ENCODE results near the gene DNAAF5. TPM values are rescaled to one million over a fixed set of nuclear protein-coding genes. Genes with fewer than 3 reads are reported as not detected.

Gene DNAAF5
- polyA plus RNA-seq, 4 donors, result 6.8 to 29.2 (median 15.5) TPM

DNA sequence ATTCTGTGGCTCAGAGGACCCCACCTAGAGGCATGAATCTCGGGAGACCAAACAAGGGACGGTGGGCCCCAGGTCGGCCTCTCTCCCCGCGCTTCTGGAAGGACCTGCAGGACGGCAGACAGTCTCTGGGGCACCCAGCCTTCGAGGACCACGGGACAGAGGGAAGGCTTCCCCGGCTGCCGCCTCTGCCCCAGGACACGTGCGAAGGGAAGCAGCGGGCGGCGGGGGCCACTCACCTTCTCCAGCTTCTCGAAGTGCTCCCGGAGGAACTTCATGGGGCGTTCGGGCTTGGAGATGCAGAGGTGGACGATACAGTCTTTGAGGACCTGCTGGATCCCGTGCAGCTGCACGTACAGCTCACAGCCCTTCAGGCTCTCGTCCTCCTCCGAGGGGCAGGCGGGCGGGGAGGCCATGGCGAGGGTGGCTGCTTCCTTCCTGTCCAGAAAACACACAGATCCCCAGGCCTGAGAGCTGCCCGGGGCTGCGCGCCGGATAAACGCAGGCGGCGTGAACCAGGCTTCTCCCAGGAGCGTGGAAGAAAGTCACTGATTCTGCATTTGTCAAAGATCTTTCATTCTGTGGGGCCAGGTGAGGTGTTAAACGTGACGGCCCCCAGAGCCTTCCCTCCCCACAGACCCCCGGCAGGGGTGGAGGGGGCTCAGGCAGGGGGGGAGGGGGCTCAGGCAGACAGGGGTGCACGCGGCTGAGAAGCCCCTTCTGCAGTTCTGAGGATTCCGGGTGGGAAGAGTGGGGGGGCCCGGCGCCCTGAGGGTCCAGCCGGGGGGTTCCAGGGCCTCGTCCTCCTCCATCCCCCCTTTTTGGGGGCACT lies 15.2 kb upstream of the DNAAF5 start:
- Histone ChIP-seq H3K9me3 (ENCODE audit: control insufficient read depth in 2 of 2, insufficient read depth in 1 of 2, low read depth in 1 of 2, low read length in 1 of 2) (no peaks in the 10 kb centered on the region), H3K4me3 (ENCODE audit: low read depth in 1 of 3, low read length in 3 of 3) (peak overlapping the region in 1 of 3 donors; percentile 44), H3K36me3 (ENCODE audit: control insufficient read depth in 3 of 3, insufficient read depth in 2 of 3, low read depth in 1 of 3, low read length in 3 of 3) (peaks cover 0 to 47% (median 0%) of the 10 kb centered on the region in 3 donors), H3K27ac (ENCODE audit: low read depth in 1 of 3, low read length in 2 of 3) (peak overlapping the region in 1 of 3 donors; percentile 26), H3K27me3 (ENCODE audit: control insufficient read depth in 3 of 3, insufficient read depth in 3 of 3, low read length in 3 of 3) (no peaks in the 10 kb centered on the region), H3K4me1 (ENCODE audit: control insufficient read depth in 3 of 3, insufficient read depth in 2 of 3, low read depth in 1 of 3, low read length in 2 of 3) (no peaks in the 10 kb centered on the region)
- FAIRE-seq (no peak), DNase-seq (no peak)
- 63 to 95% (median 91%) methylated on average over 41 to 45 of the region's 45 CpGs for WGBS, 3 donors

DNA sequence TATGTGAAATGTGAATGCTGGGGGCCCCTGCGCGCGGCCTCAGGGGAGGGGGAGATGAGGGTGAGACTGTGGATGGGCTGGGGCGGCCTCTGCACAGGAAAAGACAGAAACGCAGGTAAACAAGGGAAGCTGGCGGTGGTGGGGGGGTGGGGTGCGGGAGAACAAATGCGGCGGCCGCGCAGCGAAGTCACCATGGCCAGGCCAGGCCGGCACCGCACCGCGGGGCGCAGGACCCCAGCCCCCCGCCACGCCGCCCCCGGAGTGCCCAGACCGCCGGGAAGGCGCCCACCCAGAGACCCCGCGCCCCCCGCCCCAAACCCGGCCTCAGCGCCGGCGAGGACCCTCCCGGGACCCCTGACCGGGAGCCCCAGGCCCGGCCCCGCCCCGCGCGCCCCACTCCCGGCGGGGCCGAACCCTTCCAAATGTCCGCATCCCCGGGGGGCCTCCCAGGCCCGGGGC lies 14.5 kb upstream of the DNAAF5 start:
- no peaks in the 10 kb centered on the region for H3K9me3 ChIP-seq (ENCODE audit: control insufficient read depth in 2 of 2, insufficient read depth in 1 of 2, low read depth in 1 of 2, low read length in 1 of 2)
- peaks cover 0 to 51% (median 0%) of the 10 kb centered on the region in 3 donors for H3K36me3 ChIP-seq (ENCODE audit: control insufficient read depth in 3 of 3, insufficient read depth in 2 of 3, low read depth in 1 of 3, low read length in 3 of 3)
- H3K27me3 ChIP-seq (ENCODE audit: control insufficient read depth in 3 of 3, insufficient read depth in 3 of 3, low read length in 3 of 3), result no peaks in the 10 kb centered on the region
- WGBS, 3 donors, result 11 to 66% (median 65%) methylated on average over 12 to 44 of the region's 44 CpGs
- no peak for FAIRE-seq
- peak overlapping the region; percentile 37 to 44 (median 42) for H3K4me3 ChIP-seq (ENCODE audit: low read depth in 1 of 3, low read length in 3 of 3)
- no peak for DNase-seq
- H3K4me1 ChIP-seq (ENCODE audit: control insufficient read depth in 3 of 3, insufficient read depth in 2 of 3, low read depth in 1 of 3, low read length in 2 of 3), result no peaks in the 10 kb centered on the region
- no peak overlapping the region for H3K27ac ChIP-seq (ENCODE audit: low read depth in 1 of 3, low read length in 2 of 3)

DNA sequence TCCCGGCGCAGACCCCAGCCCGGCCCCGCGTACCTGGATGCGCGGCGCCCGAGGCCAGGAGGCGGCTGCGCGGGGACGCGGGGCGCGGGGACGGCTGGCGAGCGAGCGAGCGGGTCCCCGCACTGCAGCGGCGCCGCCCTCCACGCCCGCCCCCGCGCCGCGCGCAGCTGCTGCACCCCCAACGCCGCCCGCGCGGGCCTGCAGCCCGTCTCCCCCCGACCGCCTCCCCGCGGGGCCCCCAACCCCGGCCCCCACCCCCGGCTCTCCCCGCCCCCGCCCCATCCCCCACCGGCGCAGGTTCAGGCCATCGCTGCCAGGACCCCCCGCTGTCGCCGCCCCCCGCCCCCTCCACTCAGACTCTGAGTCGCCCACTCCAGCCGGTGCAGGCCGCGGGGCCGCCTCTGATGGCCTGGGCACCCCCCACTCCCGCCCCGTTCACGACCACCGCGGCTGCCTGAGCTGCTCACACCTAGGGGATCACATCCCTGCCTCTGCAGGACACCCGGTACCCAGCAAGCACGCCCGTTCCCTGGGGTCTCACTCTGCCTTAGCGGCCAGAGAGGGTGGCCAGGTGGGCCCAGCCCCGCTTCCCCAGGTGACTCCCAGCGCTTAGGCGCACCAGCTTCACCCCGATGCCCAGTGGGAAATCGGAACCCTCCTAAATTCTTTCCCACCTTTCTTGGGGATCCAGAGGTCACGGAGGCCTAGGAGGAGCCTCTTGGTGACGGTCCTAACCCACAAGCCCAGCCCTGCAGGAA lies 13.9 kb upstream of the DNAAF5 start:
- Histone ChIP-seq H3K27ac (ENCODE audit: low read depth in 1 of 3, low read length in 2 of 3) (no peak overlapping the region), H3K36me3 (ENCODE audit: control insufficient read depth in 3 of 3, insufficient read depth in 2 of 3, low read depth in 1 of 3, low read length in 3 of 3) (peaks cover 0 to 47% (median 0%) of the 10 kb centered on the region in 3 donors), H3K4me1 (ENCODE audit: control insufficient read depth in 3 of 3, insufficient read depth in 2 of 3, low read depth in 1 of 3, low read length in 2 of 3) (no peaks in the 10 kb centered on the region), H3K27me3 (ENCODE audit: control insufficient read depth in 3 of 3, insufficient read depth in 3 of 3, low read length in 3 of 3) (no peaks in the 10 kb centered on the region), H3K9me3 (ENCODE audit: control insufficient read depth in 2 of 2, insufficient read depth in 1 of 2, low read depth in 1 of 2, low read length in 1 of 2) (no peaks in the 10 kb centered on the region), H3K4me3 (ENCODE audit: low read depth in 1 of 3, low read length in 3 of 3) (peak overlapping the region; percentile 24 to 42 (median 37))
- DNase-seq (no peak), FAIRE-seq (no peak)
- 13 to 39% (median 31%) methylated on average over 27 to 71 of the region's 74 CpGs for WGBS, 3 donors

DNA sequence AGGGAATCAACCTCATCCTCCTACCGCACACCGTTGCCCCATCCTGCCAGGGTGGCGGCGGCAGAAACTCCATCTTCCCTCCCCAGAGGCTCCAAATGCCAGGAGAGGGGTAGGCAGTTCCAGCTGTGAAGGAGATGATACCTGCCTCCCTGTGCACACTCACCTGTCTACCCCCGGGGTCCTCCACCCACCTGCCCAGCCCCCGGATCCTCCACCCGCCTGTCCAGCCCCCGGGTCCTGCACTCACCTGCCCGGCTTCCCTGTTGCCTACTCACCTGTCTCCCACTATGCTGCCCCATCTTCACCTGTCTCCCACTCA lies 13.4 kb upstream of the DNAAF5 start:
- FAIRE-seq, result no peak
- no peaks in the 10 kb centered on the region for H3K9me3 ChIP-seq (ENCODE audit: control insufficient read depth in 2 of 2, insufficient read depth in 1 of 2, low read depth in 1 of 2, low read length in 1 of 2)
- 75 to 81% (median 81%) methylated on average over 5 to 9 of the region's 9 CpGs for WGBS, 3 donors
- no peaks in the 10 kb centered on the region for H3K27me3 ChIP-seq (ENCODE audit: control insufficient read depth in 3 of 3, insufficient read depth in 3 of 3, low read length in 3 of 3)
- H3K27ac ChIP-seq (ENCODE audit: low read depth in 1 of 3, low read length in 2 of 3), result no peak overlapping the region
- peaks cover 0 to 41% (median 0%) of the 10 kb centered on the region in 3 donors for H3K36me3 ChIP-seq (ENCODE audit: control insufficient read depth in 3 of 3, insufficient read depth in 2 of 3, low read depth in 1 of 3, low read length in 3 of 3)
- no peaks in the 10 kb centered on the region for H3K4me1 ChIP-seq (ENCODE audit: control insufficient read depth in 3 of 3, insufficient read depth in 2 of 3, low read depth in 1 of 3, low read length in 2 of 3)
- no peak overlapping the region for H3K4me3 ChIP-seq (ENCODE audit: low read depth in 1 of 3, low read length in 3 of 3)
- no peak for DNase-seq

DNA sequence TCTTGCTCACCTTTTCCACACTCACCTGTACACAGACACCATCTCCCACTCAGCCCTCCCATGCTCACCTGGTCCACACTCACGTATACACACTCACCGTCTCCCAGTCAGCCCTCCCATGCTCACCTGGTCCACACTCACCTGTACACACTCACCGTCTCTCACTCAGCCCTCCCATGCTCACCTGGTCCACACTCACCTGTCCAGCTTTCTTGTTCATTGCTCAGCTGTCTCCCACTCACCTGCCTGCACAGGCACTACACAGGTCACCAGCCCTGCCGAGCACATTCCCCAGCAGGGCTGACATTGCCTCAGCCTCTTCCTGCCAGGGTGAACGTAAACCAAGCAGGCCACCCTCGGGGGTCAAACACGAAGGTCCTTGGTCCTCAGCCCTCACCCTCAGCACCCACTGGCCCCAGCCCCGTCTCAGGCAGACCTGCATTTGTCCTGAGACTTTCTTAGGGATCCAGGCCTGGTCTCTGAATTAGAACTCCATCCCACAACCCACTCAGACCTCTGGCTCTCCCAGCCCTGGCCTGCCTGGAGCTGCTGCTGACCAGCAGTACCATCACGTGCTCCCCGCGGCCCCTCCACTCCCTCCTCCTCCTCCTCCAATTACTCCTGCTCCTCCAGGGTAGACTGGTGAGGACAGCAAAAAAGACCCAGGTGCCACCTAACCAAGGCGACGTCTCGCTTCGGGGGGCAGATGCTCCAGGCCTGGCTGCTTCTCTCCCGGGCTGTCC lies 12.8 kb upstream of the DNAAF5 start:
- H3K4me3 ChIP-seq (ENCODE audit: low read depth in 1 of 3, low read length in 3 of 3), result no peak overlapping the region
- WGBS, 3 donors, result 89 to 90% (median 89%) methylated on average over 16 of the region's 16 CpGs
- no peaks in the 10 kb centered on the region for H3K4me1 ChIP-seq (ENCODE audit: control insufficient read depth in 3 of 3, insufficient read depth in 2 of 3, low read depth in 1 of 3, low read length in 2 of 3)
- H3K27ac ChIP-seq (ENCODE audit: low read depth in 1 of 3, low read length in 2 of 3), result no peak overlapping the region
- peaks cover 0 to 38% (median 0%) of the 10 kb centered on the region in 3 donors for H3K36me3 ChIP-seq (ENCODE audit: control insufficient read depth in 3 of 3, insufficient read depth in 2 of 3, low read depth in 1 of 3, low read length in 3 of 3)
- FAIRE-seq (no peak), DNase-seq (no peak)
- no peaks in the 10 kb centered on the region for H3K27me3 ChIP-seq (ENCODE audit: control insufficient read depth in 3 of 3, insufficient read depth in 3 of 3, low read length in 3 of 3)
- no peaks in the 10 kb centered on the region for H3K9me3 ChIP-seq (ENCODE audit: control insufficient read depth in 2 of 2, insufficient read depth in 1 of 2, low read depth in 1 of 2, low read length in 1 of 2)

DNA sequence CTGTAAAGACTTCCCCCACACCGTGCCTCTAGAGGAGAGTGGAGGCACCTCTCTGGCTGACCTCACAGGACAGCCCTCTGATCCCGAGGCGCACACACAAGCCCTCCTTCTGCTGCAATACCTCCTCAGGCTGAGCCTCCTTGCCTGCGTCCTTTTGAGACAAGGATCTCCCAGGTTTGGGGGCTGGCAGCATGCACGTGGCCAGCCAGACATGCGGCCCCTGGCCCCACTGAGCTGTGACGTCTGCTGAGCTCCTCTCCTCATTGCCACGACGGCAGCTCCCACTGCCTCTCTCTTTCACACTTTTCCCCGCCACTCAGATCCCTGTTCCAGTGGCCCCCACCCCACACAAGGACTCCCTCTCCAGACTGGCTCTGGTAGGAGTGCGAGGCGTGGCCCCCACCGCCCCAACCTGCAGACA lies 12.2 kb upstream of the DNAAF5 start:
- DNase-seq (no peak), FAIRE-seq (no peak)
- Histone ChIP-seq H3K4me1 (ENCODE audit: control insufficient read depth in 3 of 3, insufficient read depth in 2 of 3, low read depth in 1 of 3, low read length in 2 of 3) (no peaks in the 10 kb centered on the region), H3K36me3 (ENCODE audit: control insufficient read depth in 3 of 3, insufficient read depth in 2 of 3, low read depth in 1 of 3, low read length in 3 of 3) (peaks cover 0 to 38% (median 0%) of the 10 kb centered on the region in 3 donors), H3K27ac (ENCODE audit: low read depth in 1 of 3, low read length in 2 of 3) (no peak overlapping the region), H3K9me3 (ENCODE audit: control insufficient read depth in 2 of 2, insufficient read depth in 1 of 2, low read depth in 1 of 2, low read length in 1 of 2) (peaks cover 0 to 5% of the 10 kb centered on the region in 2 donors), H3K27me3 (ENCODE audit: control insufficient read depth in 3 of 3, insufficient read depth in 3 of 3, low read length in 3 of 3) (no peaks in the 10 kb centered on the region), H3K4me3 (ENCODE audit: low read depth in 1 of 3, low read length in 3 of 3) (no peak overlapping the region)
- WGBS, 3 donors, result 87 to 93% (median 92%) methylated on average over 11 to 13 of the region's 13 CpGs

DNA sequence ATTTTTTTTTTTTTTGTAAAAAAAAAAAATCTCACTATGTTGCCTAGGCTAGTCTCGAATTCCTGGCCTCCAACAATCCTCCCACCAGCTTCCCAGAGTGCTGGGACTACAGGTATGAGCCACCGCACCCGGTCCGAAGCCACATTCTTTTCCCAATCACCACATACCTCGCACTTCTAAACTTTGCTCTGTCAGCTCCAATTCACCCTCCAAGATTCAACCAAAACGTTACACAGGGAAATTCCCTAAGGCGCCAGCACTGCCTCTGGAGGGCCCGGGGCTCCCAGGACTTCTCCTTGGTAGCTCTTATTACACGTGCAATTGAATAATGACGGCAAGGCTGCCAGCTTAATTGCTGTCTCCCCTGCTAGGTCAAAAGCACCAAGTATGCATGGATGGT lies 10.3 kb upstream of the DNAAF5 start:
- DNase-seq, result no peak
- peaks cover 0 to 18% of the 10 kb centered on the region in 2 donors for H3K9me3 ChIP-seq (ENCODE audit: control insufficient read depth in 2 of 2, insufficient read depth in 1 of 2, low read depth in 1 of 2, low read length in 1 of 2)
- WGBS, 3 donors, result 66 to 71% (median 71%) methylated on average over 10 of the region's 10 CpGs
- no peak overlapping the region for H3K4me3 ChIP-seq (ENCODE audit: low read depth in 1 of 3, low read length in 3 of 3)
- H3K27ac ChIP-seq (ENCODE audit: low read depth in 1 of 3, low read length in 2 of 3), result no peak overlapping the region
- no peaks in the 10 kb centered on the region for H3K4me1 ChIP-seq (ENCODE audit: control insufficient read depth in 3 of 3, insufficient read depth in 2 of 3, low read depth in 1 of 3, low read length in 2 of 3)
- peaks cover 0 to 21% (median 0%) of the 10 kb centered on the region in 3 donors for H3K36me3 ChIP-seq (ENCODE audit: control insufficient read depth in 3 of 3, insufficient read depth in 2 of 3, low read depth in 1 of 3, low read length in 3 of 3)
- no peak for FAIRE-seq
- H3K27me3 ChIP-seq (ENCODE audit: control insufficient read depth in 3 of 3, insufficient read depth in 3 of 3, low read length in 3 of 3), result no peaks in the 10 kb centered on the region

DNA sequence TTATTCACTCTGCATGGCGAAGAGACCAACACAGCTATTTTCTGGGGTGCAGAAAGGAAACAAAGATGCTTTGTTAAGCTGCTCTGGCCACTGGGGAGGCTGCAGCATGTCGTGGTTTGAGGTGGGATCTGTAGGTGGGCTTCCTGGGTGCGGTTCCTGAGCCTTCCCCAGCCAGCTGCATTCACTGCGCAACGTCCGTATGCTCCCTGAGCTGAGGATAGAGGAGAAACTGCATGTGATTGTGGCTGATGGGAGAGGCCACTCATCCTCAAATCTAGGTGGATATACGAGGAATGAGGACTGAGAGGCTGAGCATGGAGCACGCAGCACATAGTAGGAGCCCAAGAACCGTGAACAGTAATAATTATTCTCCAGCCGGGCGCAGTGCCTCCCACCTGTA lies 9.9 kb upstream of the DNAAF5 start:
- FAIRE-seq, result no peak
- Histone ChIP-seq H3K27ac (ENCODE audit: low read depth in 1 of 3, low read length in 2 of 3) (no peak overlapping the region), H3K27me3 (ENCODE audit: control insufficient read depth in 3 of 3, insufficient read depth in 3 of 3, low read length in 3 of 3) (no peaks in the 10 kb centered on the region), H3K4me1 (ENCODE audit: control insufficient read depth in 3 of 3, insufficient read depth in 2 of 3, low read depth in 1 of 3, low read length in 2 of 3) (no peaks in the 10 kb centered on the region), H3K9me3 (ENCODE audit: control insufficient read depth in 2 of 2, insufficient read depth in 1 of 2, low read depth in 1 of 2, low read length in 1 of 2) (peaks cover 0 to 21% of the 10 kb centered on the region in 2 donors), H3K4me3 (ENCODE audit: low read depth in 1 of 3, low read length in 3 of 3) (no peak overlapping the region), H3K36me3 (ENCODE audit: control insufficient read depth in 3 of 3, insufficient read depth in 2 of 3, low read depth in 1 of 3, low read length in 3 of 3) (peaks cover 0 to 20% (median 0%) of the 10 kb centered on the region in 3 donors)
- 85 to 92% (median 86%) methylated on average over 11 of the region's 11 CpGs for WGBS, 3 donors
- no peak for DNase-seq

Data from small intestine (tissue), 7 donors.